Renal cortical epithelial cell (primary cell): ENCODE measurements around the gene EYA3. TPM values are rescaled to one million over a fixed set of nuclear protein-coding genes. Genes with fewer than 3 reads are reported as not detected.
"Not testable (repeated sequence)": the region's sequence is repeated elsewhere in the genome, so short reads cannot be mapped to it uniquely, and the experiment has no call there.

ENCODE experiments used
- DNase-seq: peaks from one replicate; pipeline ENCODE4 v3.0.0-alpha.2; 2011; ENCODE audit warnings: low read depth
- total RNA-seq: library from RNA; depleted of rRNA; stranded (reverse); fragments of >200 nt; gene quantifications from 2 replicates; pipeline ENCODE4 v1.2.3, GENCODE V29; 2014

The EYA3 gene
- total RNA-seq, 1 donor from 2014 or later = 25.8 TPM

DNA sequence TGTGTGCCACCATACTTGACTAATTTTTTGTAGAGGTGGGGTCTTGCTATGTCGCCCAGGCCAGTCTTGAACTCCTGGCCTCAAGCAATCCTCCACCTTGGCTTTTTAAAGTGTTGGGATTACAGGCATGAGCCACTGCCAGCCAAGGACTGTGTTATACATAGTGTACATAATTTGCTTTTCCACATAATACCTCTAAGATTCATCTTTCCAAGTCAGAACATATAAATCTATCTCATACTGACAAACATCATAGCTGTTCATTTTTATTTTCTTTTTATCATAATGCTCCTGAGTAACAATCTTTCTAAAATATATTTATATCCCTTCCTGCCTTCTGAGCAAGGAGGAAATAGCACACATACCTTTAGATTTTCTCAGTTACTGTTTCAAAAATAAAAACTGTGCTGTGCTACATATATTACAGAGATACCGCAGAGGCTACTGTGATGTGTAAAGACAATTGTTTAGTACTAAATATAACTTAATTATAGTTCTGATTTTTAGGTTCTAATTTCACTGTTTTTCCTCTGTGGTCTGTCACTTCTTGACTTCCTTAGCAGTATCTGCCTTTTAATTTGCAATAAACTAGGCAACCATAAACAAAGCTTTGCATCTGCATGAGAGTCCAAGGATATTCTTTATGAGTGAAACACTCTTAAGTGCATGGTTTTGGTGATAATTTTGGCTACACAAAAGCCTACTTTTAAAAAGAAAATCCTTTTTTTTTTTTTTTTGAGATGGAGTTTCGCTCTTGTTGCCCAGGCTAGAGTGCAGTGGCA, 59.3 kb downstream of the EYA3 start:
- DNase-seq = no peak

- no peak for DNase-seq
Observed at GRCh38 chr1:28027660-28028059, 60.8 kb downstream of the EYA3 start.

GRCh38 chr1:28027238-28027637, 61.2 kb downstream of the EYA3 start:
- DNase-seq = no peak

DNA sequence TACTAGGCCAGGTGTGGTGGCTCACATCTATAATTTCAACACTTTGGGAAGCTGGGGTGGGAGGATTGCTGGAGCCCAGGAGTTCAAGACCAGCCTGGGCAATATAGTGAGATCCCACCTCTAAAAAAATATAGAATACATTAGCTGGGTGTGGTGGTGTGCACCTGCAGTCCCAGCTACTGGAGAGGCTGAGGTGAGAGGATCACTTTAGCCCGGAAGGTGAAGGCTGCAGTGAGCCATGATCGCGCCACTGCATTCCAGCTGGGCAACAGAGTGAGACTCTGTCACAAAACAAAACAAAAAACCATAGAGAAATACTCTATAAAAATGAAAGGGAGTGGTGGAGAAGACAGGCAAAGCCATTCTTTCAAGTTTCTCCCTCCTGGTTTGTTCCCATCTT, 62.1 kb downstream of the EYA3 start:
- no peak for DNase-seq

- DNase-seq = no peak
Observed at GRCh38 chr1:28021064-28021463, 67.3 kb downstream of the EYA3 start.

DNA sequence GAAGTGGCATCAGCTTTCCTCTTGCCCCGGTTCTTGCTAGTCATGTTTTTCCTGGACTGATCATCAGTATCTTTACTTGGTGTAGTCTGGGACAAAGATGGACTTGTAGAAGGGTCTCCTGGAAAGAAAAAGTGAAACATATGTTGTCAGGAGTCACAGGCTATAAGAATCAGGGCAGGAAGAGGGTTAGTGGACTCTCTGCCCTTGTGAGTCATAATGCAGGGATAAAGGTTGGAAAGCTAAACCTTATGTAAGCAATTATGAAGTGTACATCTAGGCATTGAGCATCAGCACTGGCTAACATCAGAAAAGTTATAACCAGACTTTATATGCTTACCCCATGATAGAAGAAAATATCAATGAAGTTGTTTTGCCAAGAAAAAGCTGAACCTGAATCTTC, 77.4 kb downstream of the EYA3 start:
- DNase-seq = no peak

GRCh38 chr1:28003117-28003516, 85.3 kb downstream of the EYA3 start:
- not testable (repeated sequence) for DNase-seq

- DNase-seq = no peak
Observed at GRCh38 chr1:28002600-28002999, 85.8 kb downstream of the EYA3 start.

GRCh38 chr1:27999055-27999454, 89.4 kb downstream of the EYA3 start:
- DNase-seq = no peak

- DNase-seq = not testable (repeated sequence)
Observed at GRCh38 chr1:27994526-27994925, 93.9 kb downstream of the EYA3 start.

DNA sequence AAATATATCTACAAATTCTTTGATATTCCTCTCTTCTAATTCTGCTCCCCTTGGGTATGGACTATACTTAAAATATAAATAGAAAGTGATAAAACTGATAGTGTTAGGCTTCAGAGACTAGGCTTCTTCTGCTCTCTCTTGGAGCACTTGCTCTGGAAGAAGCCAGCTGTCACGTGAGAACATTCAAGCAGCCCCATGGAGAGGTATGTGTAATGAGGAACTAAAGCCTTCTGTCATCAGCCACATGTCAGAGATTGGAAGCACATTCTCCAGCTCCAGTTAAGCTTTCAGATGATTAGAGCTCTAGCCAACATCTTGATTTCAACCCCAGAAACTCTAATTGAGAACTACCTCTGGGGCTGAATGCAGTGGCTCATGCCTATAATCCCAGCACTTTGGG, 94.3 kb downstream of the EYA3 start:
- no peak for DNase-seq

DNA sequence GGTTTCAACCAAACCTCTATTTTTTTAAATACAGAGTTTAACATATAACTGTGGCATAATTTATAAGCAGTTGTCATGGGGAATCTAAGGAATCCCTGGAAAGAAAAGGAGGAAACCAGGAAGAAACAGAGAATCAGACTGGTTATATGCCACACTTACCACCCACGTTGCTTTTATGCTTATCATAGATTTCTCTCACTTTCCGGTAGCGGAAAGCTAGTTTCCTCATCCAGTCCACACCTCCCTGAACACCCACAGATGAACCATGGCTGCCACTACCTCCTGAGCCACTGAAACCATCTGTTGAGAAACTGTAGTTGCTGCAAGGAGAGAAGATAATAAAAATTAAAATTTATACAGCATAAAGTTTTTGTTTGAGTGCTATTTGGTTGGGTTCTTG, 95.2 kb downstream of the EYA3 start:
- DNase-seq = no peak

GRCh38 chr1:27992276-27992675, 96.1 kb downstream of the EYA3 start:
- DNase-seq = no peak

GRCh38 chr1:27990920-27991537, 97.4 kb downstream of the EYA3 start:
- DNase-seq = no peak

- no peak for DNase-seq
Observed at GRCh38 chr1:27981145-27981544, 107.3 kb downstream of the EYA3 start.

DNA sequence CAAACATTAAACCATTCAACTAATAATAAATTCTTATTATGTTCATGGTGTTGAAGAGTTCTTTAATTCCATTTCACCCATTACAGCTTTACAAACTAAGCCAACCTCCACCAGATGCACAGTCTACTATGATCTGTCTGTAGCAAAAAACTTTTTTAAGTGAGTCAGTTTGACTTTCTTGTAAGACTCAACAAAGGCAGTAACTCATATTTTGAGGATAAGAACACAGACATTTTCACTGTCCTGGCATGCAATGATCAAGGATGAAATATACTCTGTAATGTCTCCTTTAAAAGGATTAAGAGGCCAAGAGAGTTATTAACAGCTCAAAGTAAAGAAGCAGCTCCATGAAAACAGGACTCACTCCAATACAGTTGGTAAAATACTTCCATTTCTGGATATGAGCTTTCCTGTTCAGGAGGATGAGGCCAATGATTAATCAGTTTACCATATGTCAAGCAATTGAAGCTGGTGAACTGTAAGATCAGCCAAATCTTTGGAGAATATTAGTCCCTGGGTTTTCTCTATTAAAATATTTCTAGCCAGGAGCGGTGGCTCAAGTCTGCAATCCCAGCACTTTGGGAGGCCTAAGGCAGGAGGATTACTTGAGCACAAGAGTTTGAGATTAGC, 108.1 kb downstream of the EYA3 start:
- DNase-seq = no peak

- no peak for DNase-seq
Observed at GRCh38 chr1:27979859-27980201, 108.6 kb downstream of the EYA3 start.

DNA sequence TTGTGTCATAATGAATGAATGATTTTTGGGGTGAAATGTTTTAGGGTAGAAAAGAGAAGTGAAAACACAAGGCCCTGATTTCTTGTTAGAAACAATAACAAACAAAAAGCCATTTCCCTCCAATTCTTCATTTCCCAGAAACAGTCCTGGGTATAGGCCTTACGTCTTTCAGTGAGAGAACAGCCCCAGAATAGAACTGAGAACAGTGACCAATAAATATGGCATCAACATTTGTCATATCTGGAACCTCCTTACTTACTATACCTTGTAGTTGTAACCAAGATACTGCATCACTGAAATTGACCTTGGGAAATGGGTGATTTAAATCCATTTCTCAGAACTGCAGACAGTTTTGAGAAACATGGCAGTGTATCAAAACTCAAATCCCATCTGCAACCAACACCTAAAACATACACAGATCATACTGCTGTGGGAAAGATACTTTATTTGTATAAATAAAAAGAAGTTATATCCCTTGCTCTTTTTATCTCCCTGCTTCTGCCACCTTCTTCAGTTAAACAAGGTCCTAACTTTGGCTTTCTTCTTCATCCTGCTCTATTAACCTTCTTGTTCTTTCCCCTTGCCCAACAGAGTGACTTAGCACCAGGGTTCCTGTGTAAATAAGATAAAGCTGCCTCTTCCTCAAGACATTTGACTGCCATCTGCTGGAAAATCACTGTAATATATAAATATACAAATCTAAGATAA, 109.1 kb downstream of the EYA3 start:
- DNase-seq = peak; percentile 77

GRCh38 chr1:27974417-27974781, 114.0 kb downstream of the EYA3 start:
- no peak for DNase-seq

GRCh38 chr1:27973771-27974416, 114.5 kb downstream of the EYA3 start:
- no peak for DNase-seq

- DNase-seq = no peak
Observed at GRCh38 chr1:27972141-27972540, 116.3 kb downstream of the EYA3 start.

DNA sequence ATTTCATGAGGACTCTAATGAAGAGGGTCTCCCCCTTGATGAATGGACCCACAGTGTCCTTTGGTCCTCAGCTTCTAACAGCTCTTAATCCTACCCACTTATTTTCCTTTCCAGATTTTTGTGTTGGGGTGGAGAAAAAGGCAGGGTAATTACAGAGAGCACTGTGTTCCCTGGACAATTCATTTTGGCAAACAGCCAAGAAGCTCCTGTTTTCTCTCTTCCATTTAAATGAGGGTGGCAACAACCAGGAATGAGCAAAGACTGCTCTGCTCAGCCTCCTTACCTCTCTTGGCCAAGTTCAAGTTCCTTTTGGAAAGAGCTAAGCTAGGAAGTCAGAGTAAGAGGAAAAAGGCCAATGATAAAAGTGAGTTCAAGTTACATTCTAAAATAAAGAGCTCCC, 116.7 kb downstream of the EYA3 start:
- DNase-seq = peak; percentile 32
